Mesenchymal stem cell (in vitro differentiated cells and primary cell): Measurements from ENCODE around the gene TSPAN9.

Source experiments
- DNase-seq: peaks from one replicate; pipeline ENCODE4 v3.0.0-alpha.2; 2013
- H2AFZ ChIP-seq: one replicate; pipeline ENCODE4 v1.6.1; 2013; ENCODE audit warnings: low read depth, mild to moderate bottlenecking, control low read depth, inconsistent platforms, low read length, moderate library complexity
- H2AK5ac ChIP-seq: 2 replicates; pipeline ENCODE4 v1.6.1; 2013; ENCODE audit warnings: low read length, moderate library complexity, mild to moderate bottlenecking, inconsistent platforms; ENCODE audit not compliant: severe bottlenecking
- H2BK120ac ChIP-seq: one replicate; pipeline ENCODE4 v1.6.1; 2013; ENCODE audit warnings: low read depth, mild to moderate bottlenecking, inconsistent platforms, low read length, moderate library complexity
- H2BK12ac ChIP-seq, 2 experiments: one replicate each; pipeline ENCODE4 v1.6.1; 2013; ENCODE audit warnings: inconsistent platforms in 2 of 2, low read length in 2 of 2, mild to moderate bottlenecking in 2 of 2, moderate library complexity in 2 of 2, control low read depth in 1 of 2
- H2BK15ac ChIP-seq: one replicate; pipeline ENCODE4 v1.6.1; 2013; ENCODE audit warnings: mild to moderate bottlenecking, low read depth, inconsistent platforms; ENCODE audit not compliant: poor library complexity, severe bottlenecking
- H2BK5ac ChIP-seq: 2 replicates; pipeline ENCODE4 v1.6.1; 2013; ENCODE audit warnings: low read depth, mild to moderate bottlenecking, low read length, control low read depth, inconsistent platforms; ENCODE audit not compliant: poor library complexity, severe bottlenecking
- H3K14ac ChIP-seq, 2 experiments: one replicate each; pipeline ENCODE4 v1.6.1; 2013; ENCODE audit warnings: inconsistent platforms in 2 of 2, low read length in 2 of 2, control low read depth in 1 of 2, mild to moderate bottlenecking in 1 of 2, moderate library complexity in 1 of 2
- H3K18ac ChIP-seq, 2 experiments: one replicate each; pipeline ENCODE4 v1.6.1; 2013; ENCODE audit warnings: inconsistent platforms in 2 of 2, low read length in 2 of 2, control low read depth in 1 of 2, low read depth in 1 of 2, mild to moderate bottlenecking in 1 of 2
- H3K23ac ChIP-seq, 2 experiments: one replicate each; pipeline ENCODE4 v1.6.1; 2013; ENCODE audit warnings: inconsistent platforms in 2 of 2, low read length in 2 of 2, mild to moderate bottlenecking in 2 of 2, moderate library complexity in 2 of 2, control low read depth in 1 of 2
- H3K27ac ChIP-seq: 2 replicates; pipeline ENCODE4 v1.5.1; 2013; ENCODE audit warnings: mild to moderate bottlenecking, moderate library complexity, low read length, control low read depth, inconsistent platforms; ENCODE audit not compliant: poor library complexity, severe bottlenecking
- H3K27me3 ChIP-seq, 2 experiments: 2 replicates each; pipeline versions ENCODE4 v1.6.1 to v1.7.0; 2013; ENCODE audit warnings: low read length in 2 of 2, mild to moderate bottlenecking in 2 of 2, moderate library complexity in 2 of 2, control low read depth in 1 of 2, inconsistent platforms in 1 of 2; ENCODE audit not compliant: control insufficient read depth in 1 of 2, insufficient read depth in 1 of 2
- H3K36me3 ChIP-seq, 2 experiments: 2 replicates each; pipeline versions ENCODE4 v1.6.1 to v1.7.0; 2013; ENCODE audit warnings: low read length in 2 of 2, control low read depth in 1 of 2, inconsistent platforms in 1 of 2, low read depth in 1 of 2, mild to moderate bottlenecking in 1 of 2; ENCODE audit not compliant: insufficient read depth in 2 of 2, control insufficient read depth in 1 of 2
- H3K4ac ChIP-seq, 2 experiments: one replicate each; pipeline ENCODE4 v1.6.1; 2013; ENCODE audit warnings: inconsistent platforms in 2 of 2, low read length in 2 of 2, mild to moderate bottlenecking in 2 of 2, moderate library complexity in 2 of 2, control low read depth in 1 of 2, low read depth in 1 of 2
- H3K4me1 ChIP-seq: 2 replicates; pipeline ENCODE4 v1.6.1; 2013; ENCODE audit warnings: low read depth, low read length, control low read depth; ENCODE audit not compliant: control insufficient read depth, insufficient read depth
- H3K4me2 ChIP-seq: 2 replicates; pipeline ENCODE4 v1.6.1; 2013; ENCODE audit warnings: low read length, mild to moderate bottlenecking, inconsistent platforms; ENCODE audit not compliant: poor library complexity, severe bottlenecking
- H3K4me3 ChIP-seq, 2 experiments: 2 replicates each; pipeline versions ENCODE4 v1.5.1 to v1.7.0; 2013; ENCODE audit warnings: low read length in 2 of 2, mild to moderate bottlenecking in 2 of 2, control low read depth in 1 of 2, low read depth in 1 of 2; ENCODE audit not compliant: insufficient read depth in 1 of 2
- H3K79me1 ChIP-seq: replicated peaks from 2 replicates; pipeline ENCODE4 v1.6.1; 2013; ENCODE audit warnings: mild to moderate bottlenecking, control low read depth, low read length, inconsistent platforms; ENCODE audit not compliant: poor library complexity, severe bottlenecking
- H3K9ac ChIP-seq: 2 replicates; pipeline ENCODE4 v1.7.0; 2013; ENCODE audit warnings: mild to moderate bottlenecking, low read length, moderate library complexity
- H3K9me3 ChIP-seq: 2 replicates; pipeline ENCODE4 v1.7.0; 2013; ENCODE audit warnings: mild to moderate bottlenecking, low read length; ENCODE audit not compliant: control insufficient read depth
- H4K8ac ChIP-seq: one replicate; pipeline ENCODE4 v1.6.1; 2013; ENCODE audit warnings: inconsistent platforms, mild to moderate bottlenecking, low read length, moderate library complexity
- H4K91ac ChIP-seq: one replicate; pipeline ENCODE4 v1.6.1; 2013; ENCODE audit warnings: mild to moderate bottlenecking, low read length, inconsistent platforms
- WGBS: methylation state at CpG from one replicate; pipeline ENCODE4 v1.1.7; 2013; ENCODE audit warnings: mixed read lengths; 5-methylcytosine and 5-hydroxymethylcytosine counted together

The TSPAN9 gene

DNA sequence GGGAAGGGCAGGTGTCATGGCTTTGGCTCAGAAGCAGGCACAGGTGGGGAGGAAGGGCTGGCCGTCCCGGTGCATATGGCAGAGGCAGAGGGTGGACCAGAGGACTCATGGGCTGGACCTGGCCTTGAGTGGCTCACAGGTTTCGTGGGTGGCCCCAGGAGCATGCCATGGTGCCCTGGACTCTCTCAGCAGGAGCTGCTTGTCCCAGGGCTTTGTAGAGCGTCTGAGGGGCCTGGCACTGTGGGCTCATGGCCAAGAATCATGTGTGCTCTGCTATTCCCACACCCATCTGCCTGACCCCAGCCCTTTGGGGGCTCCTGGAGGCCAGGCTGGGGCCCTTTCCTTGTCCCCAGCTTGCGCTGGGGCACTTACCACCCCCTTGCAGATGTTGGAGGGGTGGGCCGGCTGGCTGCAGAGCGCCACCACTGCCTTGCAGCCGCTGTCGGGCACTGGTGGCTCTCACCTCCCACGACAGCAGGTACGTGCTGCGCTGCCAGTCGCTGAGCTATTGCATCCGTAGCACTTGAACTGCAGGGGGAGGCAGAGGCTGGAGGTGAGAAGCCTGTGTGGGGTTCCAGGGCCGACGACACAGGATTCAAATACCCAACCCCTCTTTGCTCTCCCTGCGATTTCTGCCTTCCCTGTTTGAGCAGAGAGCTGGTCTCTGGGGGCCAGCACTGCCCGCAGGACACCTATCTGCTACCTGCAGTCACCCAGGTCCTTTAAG, 226.4 kb downstream of the TSPAN9 start:
- no peak overlapping the region for H4K8ac ChIP-seq
- H3K18ac ChIP-seq, result no peak overlapping the region
- no peak overlapping the region for H2BK15ac ChIP-seq
- H3K79me1 ChIP-seq, result no peaks in the 10 kb centered on the region
- H3K4me1 ChIP-seq, result peaks cover 36% of the 10 kb centered on the region
- H3K9me3 ChIP-seq, result no peaks in the 10 kb centered on the region
- H3K4ac ChIP-seq, result no peak overlapping the region
- H3K4me3 ChIP-seq, result no peak overlapping the region
- H3K27ac ChIP-seq, result no peak overlapping the region
- H2BK12ac ChIP-seq, result no peak overlapping the region
- no peak overlapping the region for H3K9ac ChIP-seq
- peaks cover 6 to 25% of the 10 kb centered on the region in 2 experiments for H3K27me3 ChIP-seq
- H3K23ac ChIP-seq, result no peak overlapping the region
- no peak overlapping the region for H4K91ac ChIP-seq
- H3K14ac ChIP-seq, result no peak overlapping the region
- no peak overlapping the region for H3K4me2 ChIP-seq
- H2BK120ac ChIP-seq, result no peak overlapping the region
- no peak overlapping the region for H2BK5ac ChIP-seq
- DNase-seq, result no peak
- H2AK5ac ChIP-seq, result no peak overlapping the region
- no peak overlapping the region for H2AFZ ChIP-seq
- H3K36me3 ChIP-seq, result no peaks in the 10 kb centered on the region
- WGBS, result 78% methylated on average over 15 of the region's 18 CpGs

DNA sequence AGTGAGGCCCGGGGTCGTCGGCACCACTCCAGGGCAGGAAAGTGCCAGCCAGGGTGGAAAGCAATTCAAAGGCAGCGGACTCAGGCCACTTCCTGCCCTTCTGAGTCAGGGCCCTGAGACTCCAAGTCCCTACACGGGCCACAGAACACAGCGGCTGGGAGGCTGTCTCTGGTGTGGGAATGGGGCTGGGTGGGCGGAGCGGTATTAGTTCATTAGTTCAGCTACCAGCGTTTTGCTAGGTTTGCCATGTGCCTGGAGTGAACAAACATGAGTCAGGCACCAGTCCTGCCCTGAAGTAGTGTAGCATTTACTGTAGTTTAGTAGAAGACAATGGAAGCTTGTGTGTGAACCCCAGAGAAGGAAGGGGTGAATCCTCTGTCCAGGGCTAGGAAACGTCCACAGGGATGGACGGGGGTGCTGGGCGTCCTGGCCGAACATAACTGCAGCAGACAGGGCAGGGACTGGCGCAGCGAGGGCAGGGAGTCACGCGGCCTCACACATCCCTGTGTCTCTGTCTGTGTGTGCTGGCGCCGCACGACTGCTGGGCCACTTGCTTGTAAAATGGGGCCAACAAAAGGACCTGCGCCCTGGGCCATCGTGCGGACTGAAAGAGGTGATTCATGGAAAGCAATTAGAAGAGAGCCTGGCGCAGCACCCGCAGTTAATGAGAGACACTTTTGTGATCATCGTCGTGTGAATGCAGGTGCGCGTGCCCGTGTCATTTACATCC, 227.4 kb downstream of the TSPAN9 start:
- peak; percentile 78 for DNase-seq
- 75% methylated on average over 30 of the region's 30 CpGs for WGBS

DNA sequence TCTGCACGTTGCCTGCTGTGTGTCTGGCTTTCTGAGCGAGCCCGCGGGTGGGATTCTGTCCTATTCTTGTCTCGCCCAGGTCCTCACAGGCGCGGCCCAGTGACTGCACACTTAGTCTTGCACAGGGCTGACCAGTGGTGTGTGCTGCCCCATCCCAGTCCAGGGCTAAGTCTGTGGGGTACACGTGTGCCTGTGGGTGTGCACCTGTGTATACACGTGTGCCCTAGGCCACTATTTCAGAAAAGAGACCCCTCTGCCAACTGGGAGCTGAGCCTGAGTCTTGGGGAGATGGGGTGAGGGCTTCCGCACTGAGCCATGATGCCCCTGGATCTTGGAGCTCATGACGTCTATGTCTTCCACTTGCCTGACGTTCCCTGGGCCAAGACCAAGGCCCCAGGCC, 228.3 kb downstream of the TSPAN9 start:
- no peak overlapping the region for H2BK120ac ChIP-seq
- no peak overlapping the region for H4K8ac ChIP-seq
- H2AK5ac ChIP-seq, result no peak overlapping the region
- no peak overlapping the region for H2AFZ ChIP-seq
- no peak overlapping the region for H2BK5ac ChIP-seq
- WGBS, result 96% methylated on average over 12 of the region's 12 CpGs
- H3K79me1 ChIP-seq, result no peaks in the 10 kb centered on the region
- no peaks in the 10 kb centered on the region for H3K9me3 ChIP-seq
- no peak overlapping the region for H4K91ac ChIP-seq
- H3K27ac ChIP-seq, result no peak overlapping the region
- H3K4me1 ChIP-seq, result peaks cover 27% of the 10 kb centered on the region
- H3K4me3 ChIP-seq, result no peak overlapping the region
- no peak overlapping the region for H3K14ac ChIP-seq
- H3K23ac ChIP-seq, result no peak overlapping the region
- no peak overlapping the region for H3K4me2 ChIP-seq
- H3K9ac ChIP-seq, result no peak overlapping the region
- H2BK12ac ChIP-seq, result no peak overlapping the region
- H2BK15ac ChIP-seq, result no peak overlapping the region
- H3K4ac ChIP-seq, result no peak overlapping the region
- H3K18ac ChIP-seq, result no peak overlapping the region
- peaks cover 22 to 24% of the 10 kb centered on the region in 2 experiments for H3K27me3 ChIP-seq
- H3K36me3 ChIP-seq, result no peaks in the 10 kb centered on the region
- no peak for DNase-seq

More for the DNA sequence above, 227.4 kb downstream of the TSPAN9 start:
- Histone ChIP-seq H4K8ac (no peak overlapping the region), H3K9me3 (no peaks in the 10 kb centered on the region), H3K27me3 (peaks cover 15 to 24% of the 10 kb centered on the region in 2 experiments), H2BK120ac (no peak overlapping the region), H3K27ac (no peak overlapping the region), H2BK15ac (no peak overlapping the region), H3K36me3 (no peaks in the 10 kb centered on the region), H3K4ac (no peak overlapping the region), H3K4me3 (no peak overlapping the region), H2BK12ac (peak overlapping the region in 1 of 2 experiments; percentile 4), H3K4me1 (peaks cover 33% of the 10 kb centered on the region), H3K23ac (no peak overlapping the region), H3K18ac (peak overlapping the region in 1 of 2 experiments; percentile 58), H2BK5ac (no peak overlapping the region), H2AK5ac (no peak overlapping the region), H2AFZ (peak overlapping the region; percentile 24), H3K79me1 (no peaks in the 10 kb centered on the region), H3K9ac (no peak overlapping the region), H3K4me2 (no peak overlapping the region), H4K91ac (no peak overlapping the region), H3K14ac (peak overlapping the region in 1 of 2 experiments; percentile 96)

DNA sequence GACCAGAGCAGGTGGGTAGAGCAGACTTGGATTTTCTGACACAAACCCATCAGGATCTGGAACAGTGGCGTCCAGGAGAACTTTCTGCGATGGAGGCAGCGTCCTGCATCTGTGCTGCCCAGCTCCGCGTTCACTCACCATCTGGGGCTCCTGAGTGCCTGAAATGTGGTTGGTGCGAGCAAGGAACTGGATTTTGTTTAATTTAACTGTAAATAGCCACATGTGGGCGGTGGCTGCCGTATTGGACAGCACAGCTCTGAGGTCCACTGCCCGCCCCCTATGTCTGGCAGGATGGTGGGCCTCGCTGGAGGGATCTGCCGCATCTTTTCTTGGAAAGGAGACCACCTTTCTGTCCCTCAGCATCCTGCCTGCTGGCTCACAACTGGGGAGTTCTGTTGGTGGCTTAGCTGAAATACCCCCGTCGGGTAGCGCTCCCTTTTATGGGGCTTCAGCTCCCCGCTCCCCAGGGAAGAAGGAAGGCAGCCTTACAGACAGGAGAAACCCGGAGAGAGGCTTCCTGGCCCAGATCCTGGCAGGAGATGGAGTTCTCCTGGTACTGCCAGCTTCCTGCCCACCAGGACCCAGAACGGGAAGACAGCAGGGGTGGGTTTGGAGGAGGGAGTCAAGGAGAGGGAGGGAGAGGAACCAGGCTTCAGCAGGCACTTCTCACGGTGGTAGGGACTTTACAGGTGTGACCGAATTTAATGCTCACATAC, 228.9 kb downstream of the TSPAN9 start:
- no peak overlapping the region for H3K4me2 ChIP-seq
- no peak overlapping the region for H3K9ac ChIP-seq
- no peaks in the 10 kb centered on the region for H3K36me3 ChIP-seq
- H3K27ac ChIP-seq, result no peak overlapping the region
- peaks cover 28% of the 10 kb centered on the region for H3K4me1 ChIP-seq
- H2AFZ ChIP-seq, result no peak overlapping the region
- H2BK15ac ChIP-seq, result no peak overlapping the region
- H3K4ac ChIP-seq, result no peak overlapping the region
- H2BK12ac ChIP-seq, result no peak overlapping the region
- H3K23ac ChIP-seq, result no peak overlapping the region
- DNase-seq, result no peak
- H2BK5ac ChIP-seq, result no peak overlapping the region
- 92% methylated on average over 19 of the region's 19 CpGs for WGBS
- H3K9me3 ChIP-seq, result no peaks in the 10 kb centered on the region
- no peaks in the 10 kb centered on the region for H3K79me1 ChIP-seq
- H2BK120ac ChIP-seq, result no peak overlapping the region
- H2AK5ac ChIP-seq, result no peak overlapping the region
- H3K18ac ChIP-seq, result no peak overlapping the region
- no peak overlapping the region for H4K91ac ChIP-seq
- peaks cover 23 to 24% of the 10 kb centered on the region in 2 experiments for H3K27me3 ChIP-seq
- H3K14ac ChIP-seq, result no peak overlapping the region
- H3K4me3 ChIP-seq, result no peak overlapping the region
- no peak overlapping the region for H4K8ac ChIP-seq
